Fibroblast of pulmonary artery (primary cell): ENCODE results near the gene ZC3H14.
A peak's percentile ranks its signal among the peaks of the same experiment; 100 is the strongest.

Experiments used
- DNase-seq: peaks from one replicate; pipeline ENCODE4 v3.0.0-alpha.2; 2010; ENCODE audit warnings: low read depth
- H3K4me3 ChIP-seq: replicated peaks from 2 replicates; pipeline ENCODE4 v1.5.1; 2011; ENCODE audit warnings: low read depth, mild to moderate bottlenecking, control low read depth, low read length, moderate library complexity
- CTCF ChIP-seq: IDR thresholded peaks from 2 replicates; pipeline ENCODE4 v1.5.1; 2011; ENCODE audit warnings: mild to moderate bottlenecking, control low read depth, low read length, inconsistent platforms; ENCODE audit errors: missing control alignments

ZC3H14 gene

DNA sequence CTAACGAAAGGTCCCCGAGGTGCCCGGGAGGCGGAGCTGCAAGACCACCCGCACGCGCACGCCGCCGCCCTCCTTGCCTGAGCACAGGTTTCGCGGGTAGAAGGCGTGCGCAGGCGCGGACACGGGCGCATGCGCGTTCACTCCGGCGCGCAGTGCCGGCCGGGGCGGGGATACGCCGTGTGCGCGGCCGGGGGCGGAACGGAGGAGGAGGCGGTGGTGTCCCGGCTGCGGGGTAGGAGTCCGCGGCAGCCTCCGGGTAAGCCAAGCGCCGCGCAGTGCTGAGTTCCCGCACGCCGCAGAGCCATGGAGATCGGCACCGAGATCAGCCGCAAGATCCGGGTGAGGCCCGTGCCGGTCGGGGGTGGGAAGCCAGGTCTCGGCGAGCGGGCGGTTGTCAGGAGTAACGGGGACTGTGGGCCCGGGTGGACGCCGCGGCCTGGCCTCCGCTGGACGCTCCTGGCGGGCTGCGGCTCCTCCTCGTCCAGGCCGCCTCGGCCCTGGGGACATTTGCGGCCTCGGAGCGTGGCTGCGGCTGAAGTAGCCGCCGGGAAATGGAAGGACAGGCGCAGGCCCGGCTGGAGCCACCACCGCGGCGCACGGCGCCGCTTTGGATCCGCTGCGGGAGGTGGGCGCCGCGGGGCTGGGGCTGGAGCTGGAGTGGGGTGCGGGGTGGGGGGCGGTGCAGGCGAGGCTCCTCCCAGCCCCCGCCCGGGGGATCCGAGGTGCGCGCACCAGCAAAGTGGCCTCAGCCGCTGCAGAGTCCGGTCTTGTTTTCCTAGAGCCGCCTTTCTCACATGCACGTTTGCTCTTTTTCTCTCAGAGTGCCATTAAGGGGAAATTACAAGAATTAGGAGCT, at the start of gene ZC3H14:
Gene ZC3H14, plus strand, starts transcription at position 207 of the 856 bp plus-strand sequence. Its CDS starts 97 bp downstream, at position 304.
- peak; percentile 88 for DNase-seq
- H3K4me3 ChIP-seq: peak within 1 kb of the TSS; percentile 85
- no peak for TF ChIP-seq CTCF

DNA sequence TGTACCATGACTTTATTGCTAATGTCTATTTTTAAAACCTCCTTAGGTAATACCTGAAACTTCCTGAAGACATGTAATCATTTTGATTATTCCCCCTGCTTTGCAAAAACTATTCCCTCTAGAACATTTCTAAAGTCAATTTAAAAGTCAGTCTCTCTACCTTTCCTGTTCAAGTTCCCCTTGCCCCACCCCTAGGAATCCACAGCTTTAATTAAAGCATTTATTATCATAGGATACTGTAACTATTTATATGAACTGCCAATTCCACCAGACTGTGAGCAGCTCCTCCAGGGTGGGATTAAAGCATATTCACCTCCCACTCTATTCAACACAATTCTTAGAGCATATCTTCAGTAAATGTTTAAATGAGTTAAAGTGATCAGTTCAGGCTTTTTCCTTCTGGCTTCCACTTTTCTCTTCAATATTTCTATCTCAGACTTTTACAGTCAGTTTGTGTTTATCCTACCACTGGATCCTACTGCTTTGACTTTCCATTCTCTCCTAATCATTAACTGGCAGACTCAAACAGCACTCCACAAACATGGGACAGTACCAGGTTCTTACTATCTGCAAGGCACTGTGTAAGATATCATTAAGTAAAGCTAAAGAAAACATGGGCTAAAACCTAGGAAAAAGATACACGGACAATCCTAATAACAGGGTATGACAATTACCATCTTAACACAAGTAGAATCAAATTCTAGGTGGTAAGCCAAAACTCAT, 47.2 kb upstream of the ZC3H14 start:
- no peak for TF ChIP-seq CTCF
- no peak for DNase-seq
- H3K4me3 ChIP-seq: no peak overlapping the region

- no peak overlapping the region for H3K4me3 ChIP-seq
- DNase-seq: no peak
- no peak for TF ChIP-seq CTCF
Measured at GRCh38 chr14:88516861-88517357, 45.9 kb upstream of the ZC3H14 start.

DNA sequence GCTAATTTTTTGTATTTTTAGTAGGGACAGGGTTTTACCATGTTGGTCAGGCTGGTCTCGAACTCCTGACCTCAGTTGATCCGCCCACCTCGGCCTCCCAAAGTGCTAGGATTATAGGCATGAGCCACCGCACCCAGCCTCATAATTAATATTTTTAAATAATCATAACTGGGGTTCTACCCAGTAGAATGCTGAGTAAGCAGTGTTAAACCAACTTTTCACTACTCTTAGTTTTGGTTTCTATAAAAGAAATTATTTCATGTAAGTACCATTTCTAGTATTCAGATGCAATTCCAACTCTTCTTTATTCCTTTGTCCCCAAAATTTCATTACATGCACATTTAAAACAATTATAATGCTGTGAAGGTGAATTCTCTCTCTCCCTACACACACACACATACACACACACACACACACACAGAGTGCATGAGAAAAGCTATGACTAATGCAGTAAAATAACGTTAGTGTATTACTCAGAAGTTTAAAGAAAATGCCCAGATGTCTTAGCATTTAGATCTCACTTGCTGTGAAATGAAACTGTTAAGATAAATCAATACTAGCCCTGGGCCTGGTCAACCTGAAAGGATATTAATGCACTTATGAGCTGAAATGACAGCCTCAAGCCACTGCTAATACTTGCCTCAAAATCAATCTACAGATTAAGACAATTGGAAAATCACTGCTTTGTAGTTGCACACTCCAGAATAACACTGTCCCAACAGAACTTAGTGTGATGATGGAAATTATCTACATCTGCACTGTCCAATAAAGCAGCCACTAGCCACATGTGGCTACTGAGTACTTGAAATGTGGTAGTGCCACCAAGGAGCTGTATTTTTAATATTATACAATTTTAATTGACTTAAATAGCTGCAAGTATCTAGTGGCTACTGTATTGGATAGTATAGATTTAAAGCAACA, 44.0 kb upstream of the ZC3H14 start:
- no peak for TF ChIP-seq CTCF

DNA sequence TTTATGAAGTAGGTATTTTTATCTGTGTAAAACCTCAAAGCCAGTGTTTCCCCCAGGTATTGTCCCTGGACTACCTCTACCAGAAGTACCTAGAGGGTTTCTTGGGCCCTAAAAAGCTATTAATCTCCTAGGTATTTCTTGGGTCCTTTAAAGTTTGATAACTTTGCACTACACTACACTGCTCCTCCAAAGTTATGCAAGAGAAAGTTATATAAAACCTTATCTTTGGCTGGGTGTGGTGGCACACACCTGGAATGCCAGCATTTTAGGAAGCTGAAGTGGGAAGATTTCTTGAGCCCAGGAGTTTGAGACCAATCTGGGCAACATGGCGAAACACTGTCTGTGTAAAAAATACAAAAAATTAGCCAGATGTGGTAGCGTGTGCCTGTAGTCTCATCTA, 42.9 kb upstream of the ZC3H14 start:
- no peak for TF ChIP-seq CTCF
- no peak for DNase-seq
- H3K4me3 ChIP-seq: no peak overlapping the region

More for the DNA sequence above, 44.0 kb upstream of the ZC3H14 start:
- DNase-seq: peak; percentile 54
- no peak overlapping the region for H3K4me3 ChIP-seq

DNA sequence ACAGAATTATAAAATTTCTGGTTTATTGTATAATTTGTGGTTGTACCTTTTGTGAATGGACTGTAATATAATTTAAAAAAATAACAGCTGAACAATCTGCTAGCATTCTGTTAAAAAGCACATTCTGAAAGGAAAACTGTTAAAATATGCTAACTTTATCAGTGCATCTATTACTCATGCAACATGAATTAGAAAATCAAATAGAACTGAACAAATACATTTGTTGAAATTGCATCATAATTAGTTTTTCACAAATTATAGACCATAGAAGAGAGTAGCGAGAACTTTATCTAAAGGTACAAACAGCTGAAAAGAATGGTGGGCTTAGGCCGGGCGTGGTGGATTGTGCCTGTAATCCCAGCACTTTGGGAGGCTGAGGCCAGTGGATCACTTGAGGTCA, 41.0 kb upstream of the ZC3H14 start:
- no peak for TF ChIP-seq CTCF
- H3K4me3 ChIP-seq: no peak overlapping the region
- peak; percentile 19 for DNase-seq
